Prostate gland (tissue), 2 donors: ENCODE data around the gene SIK2. TPM values are rescaled to one million over a fixed set of nuclear protein-coding genes. Genes with fewer than 3 reads are reported as not detected.

Experiments used
- DNase-seq: peaks from one replicate; pipeline ENCODE4 v3.0.0-alpha.2; 2019; ENCODE audit warnings: low spot score
- H3K27ac ChIP-seq, 2 donors: fragments of 200-600 bp; sonication (generic); 2 replicates each; pipeline ENCODE4 v1.5.1; 2017 to 2019
- H3K27me3 ChIP-seq: fragments of 200-600 bp; sonication (generic); replicated peaks from 2 replicates; pipeline ENCODE4 v1.5.1; 2019; ENCODE audit not compliant: insufficient read depth
- H3K36me3 ChIP-seq, 2 donors: fragments of 200-600 bp; sonication (generic); 1 replicate in 1 of 2; 2 replicates in 1 of 2; pipeline versions ENCODE4 v1.5.1 to v1.8.1; 2017 to 2019
- H3K4me1 ChIP-seq: fragments of 200-600 bp; sonication (generic); replicated peaks from 2 replicates; pipeline ENCODE4 v1.5.1; 2019
- H3K4me3 ChIP-seq, 2 donors: fragments of 200-600 bp; sonication (generic); 2 replicates each; pipeline ENCODE4 v1.5.1; 2017 to 2019
- H3K9me3 ChIP-seq: fragments of 200-600 bp; sonication (generic); 2 replicates; pipeline ENCODE4 v1.5.1; 2017
- POLR2A ChIP-seq: fragments of 450-650 bp; IDR thresholded peaks from one replicate; pipeline ENCODE4 v1.6.1; 2016; ENCODE audit warnings: antibody characterized with exemption, mild to moderate bottlenecking
- POLR2AphosphoS5 ChIP-seq: sonication (generic); formaldehyde crosslinking; IDR thresholded peaks from one replicate; pipeline ENCODE4 v1.6.1; 2017; ENCODE audit warnings: antibody characterized with exemption
- WGBS: methylation state at CpG from one replicate; pipeline ENCODE4 v1.1.5; 2018; 5-methylcytosine and 5-hydroxymethylcytosine counted together
- intact Hi-C: fragments of 100-400 bp; cut with DNase I; formaldehyde crosslinking; loops from one replicate; pipeline ENCODE4 v1.14.2; 2022
- total RNA-seq, 2 donors: library from RNA; depleted of rRNA; stranded (reverse); fragments of >200 nt; gene quantifications; one replicate each; pipeline ENCODE4 v1.1.0, GENCODE V29; 2016
- TF ChIP-seq, protein P1 (sequence below), 4 experiments: fragments of 200-600 bp in 2 of 4; fragments of 450-650 bp in 2 of 4; sonication (generic) in 2 of 4; IDR thresholded peaks; 1 replicate in 3 of 4; 2 replicates in 1 of 4; pipeline ENCODE4 v1.5.1; 2016 to 2019; ENCODE audit warnings: antibody characterized with exemption in 4 of 4, mild to moderate bottlenecking in 2 of 4, moderate library complexity in 2 of 4

SIK2 gene
- total RNA-seq, 2 donors from 2014 or later, result 13.0 to 18.7 TPM

DNA sequence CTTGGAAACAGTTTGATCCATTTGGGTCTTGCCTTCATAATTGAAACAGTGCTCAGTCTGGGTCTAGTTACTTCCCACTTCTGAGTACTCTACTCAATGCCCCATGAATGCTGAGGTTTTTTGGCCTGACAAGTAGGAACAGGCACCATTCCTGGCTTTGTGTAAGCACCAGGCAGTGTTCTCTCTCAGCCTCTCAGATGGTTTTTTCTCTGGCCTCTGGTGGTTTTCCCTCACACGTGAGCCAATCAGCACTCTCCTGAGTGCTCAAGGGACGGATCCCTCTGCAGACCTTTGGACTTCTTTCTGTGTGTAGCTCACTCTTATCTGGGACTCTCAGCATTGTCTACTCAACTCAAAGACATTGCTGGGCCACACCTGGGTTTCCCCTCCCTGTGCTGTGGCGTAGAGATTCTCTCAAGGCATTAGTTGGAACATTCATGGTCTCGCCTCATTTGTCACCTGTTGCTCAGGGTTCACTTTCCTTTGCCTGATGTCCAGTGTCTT, 21.3 kb downstream of the SIK2 start:
- intact Hi-C loops, result no loop called here
- Histone ChIP-seq H3K36me3 (no peaks in the 10 kb centered on the region), H3K4me3 (no peak overlapping the region), H3K27ac (no peak overlapping the region), H3K27me3 (no peaks in the 10 kb centered on the region), H3K4me1 (peaks cover 6% of the 10 kb centered on the region), H3K9me3 (no peaks in the 10 kb centered on the region)
- no peak for TF ChIP-seq POLR2A
- TF ChIP-seq, protein P1, sequence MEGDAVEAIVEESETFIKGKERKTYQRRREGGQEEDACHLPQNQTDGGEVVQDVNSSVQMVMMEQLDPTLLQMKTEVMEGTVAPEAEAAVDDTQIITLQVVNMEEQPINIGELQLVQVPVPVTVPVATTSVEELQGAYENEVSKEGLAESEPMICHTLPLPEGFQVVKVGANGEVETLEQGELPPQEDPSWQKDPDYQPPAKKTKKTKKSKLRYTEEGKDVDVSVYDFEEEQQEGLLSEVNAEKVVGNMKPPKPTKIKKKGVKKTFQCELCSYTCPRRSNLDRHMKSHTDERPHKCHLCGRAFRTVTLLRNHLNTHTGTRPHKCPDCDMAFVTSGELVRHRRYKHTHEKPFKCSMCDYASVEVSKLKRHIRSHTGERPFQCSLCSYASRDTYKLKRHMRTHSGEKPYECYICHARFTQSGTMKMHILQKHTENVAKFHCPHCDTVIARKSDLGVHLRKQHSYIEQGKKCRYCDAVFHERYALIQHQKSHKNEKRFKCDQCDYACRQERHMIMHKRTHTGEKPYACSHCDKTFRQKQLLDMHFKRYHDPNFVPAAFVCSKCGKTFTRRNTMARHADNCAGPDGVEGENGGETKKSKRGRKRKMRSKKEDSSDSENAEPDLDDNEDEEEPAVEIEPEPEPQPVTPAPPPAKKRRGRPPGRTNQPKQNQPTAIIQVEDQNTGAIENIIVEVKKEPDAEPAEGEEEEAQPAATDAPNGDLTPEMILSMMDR (IDR thresholded peaks at IDR 0.05), result no peak
- TF ChIP-seq POLR2AphosphoS5, result no peak
- WGBS, result 94% methylated on average over 4 of the region's 4 CpGs
- no peak for DNase-seq

DNA sequence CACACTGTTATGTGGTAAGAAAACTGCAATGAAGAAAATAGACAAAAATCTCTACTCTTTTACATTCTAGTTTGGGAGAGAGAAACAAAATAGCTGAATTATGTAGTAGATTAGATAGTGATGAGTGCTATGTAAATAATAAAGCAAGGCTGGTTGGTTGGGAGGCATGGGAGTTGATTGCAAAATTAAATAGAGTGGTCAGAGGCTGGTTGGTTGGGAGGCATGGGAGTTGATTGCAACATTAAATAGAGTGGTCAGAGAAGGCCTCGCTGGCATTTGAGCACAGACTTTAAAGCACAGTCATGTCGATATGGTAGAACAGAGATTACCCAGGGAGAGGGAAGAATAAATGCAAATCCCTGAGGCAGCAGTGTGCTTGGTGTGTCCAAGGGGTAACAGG, 22.4 kb downstream of the SIK2 start:
- Histone ChIP-seq H3K27me3 (no peaks in the 10 kb centered on the region), H3K27ac (no peak overlapping the region), H3K4me1 (peaks cover 6% of the 10 kb centered on the region), H3K36me3 (no peaks in the 10 kb centered on the region), H3K4me3 (no peak overlapping the region), H3K9me3 (no peaks in the 10 kb centered on the region)
- intact Hi-C loops, result no loop called here
- 97% methylated on average over 2 of the region's 2 CpGs for WGBS
- TF ChIP-seq POLR2AphosphoS5 (no peak), POLR2A (no peak)
- TF ChIP-seq, protein P1 (IDR thresholded peaks at IDR 0.05), result no peak
- no peak for DNase-seq

DNA sequence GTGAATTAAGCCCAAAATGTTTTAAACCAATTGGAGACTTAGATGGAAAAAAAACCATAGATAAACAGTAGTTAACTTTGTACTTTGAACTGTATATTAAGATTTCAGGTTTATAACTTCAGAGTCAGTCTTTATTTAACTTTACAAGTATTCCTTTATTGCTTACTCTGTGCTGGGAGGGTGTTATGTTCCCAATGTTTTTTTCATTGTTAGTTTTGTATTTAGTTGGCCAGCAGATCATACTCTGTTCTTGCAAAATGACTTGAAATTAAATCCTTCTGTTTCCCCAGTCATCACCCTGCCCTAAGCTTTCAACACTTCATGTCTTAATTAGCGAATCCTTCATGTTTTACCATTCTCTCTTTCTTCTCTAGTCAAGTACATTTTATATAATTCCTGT, 25.3 kb downstream of the SIK2 start:
- H3K27me3 ChIP-seq, result no peaks in the 10 kb centered on the region
- 79% methylated on average over 1 of the region's 1 CpG for WGBS
- peak overlapping the region in 1 of 2 donors; percentile 53 for H3K27ac ChIP-seq
- no peak for DNase-seq
- no peaks in the 10 kb centered on the region for H3K9me3 ChIP-seq
- H3K4me1 ChIP-seq, result peaks cover 6% of the 10 kb centered on the region
- H3K4me3 ChIP-seq, result no peak overlapping the region
- intact Hi-C loops, result no loop called here
- TF ChIP-seq POLR2A (no peak), POLR2AphosphoS5 (peak; percentile 51)
- no peaks in the 10 kb centered on the region for H3K36me3 ChIP-seq

DNA sequence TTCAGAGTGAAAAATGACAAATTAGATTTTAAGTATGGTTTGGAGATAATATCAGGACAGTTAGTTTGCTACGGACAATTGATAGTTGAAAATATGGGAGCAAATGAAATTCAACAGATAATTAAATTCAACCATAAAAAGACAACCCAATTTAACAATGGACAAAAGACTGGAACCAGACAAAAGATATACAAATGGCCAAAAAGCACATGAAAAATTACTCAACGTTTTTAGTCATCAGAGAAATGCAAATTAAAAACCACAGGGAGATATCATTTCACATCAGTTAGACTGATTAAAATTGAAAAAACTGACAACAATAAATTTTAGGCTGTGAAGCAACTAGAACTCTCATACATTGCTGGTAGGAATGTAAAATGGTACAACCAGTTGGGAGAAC, 27.2 kb downstream of the SIK2 start:
- TF ChIP-seq POLR2AphosphoS5 (no peak), POLR2A (no peak)
- TF ChIP-seq, protein P1 (IDR thresholded peaks at IDR 0.05), result no peak
- WGBS, result 65% methylated on average over 2 of the region's 2 CpGs
- intact Hi-C loops, result no loop called here
- Histone ChIP-seq H3K4me1 (peaks cover 6% of the 10 kb centered on the region), H3K36me3 (no peaks in the 10 kb centered on the region), H3K9me3 (no peaks in the 10 kb centered on the region), H3K27me3 (no peaks in the 10 kb centered on the region), H3K4me3 (no peak overlapping the region), H3K27ac (no peak overlapping the region)
- DNase-seq, result no peak

DNA sequence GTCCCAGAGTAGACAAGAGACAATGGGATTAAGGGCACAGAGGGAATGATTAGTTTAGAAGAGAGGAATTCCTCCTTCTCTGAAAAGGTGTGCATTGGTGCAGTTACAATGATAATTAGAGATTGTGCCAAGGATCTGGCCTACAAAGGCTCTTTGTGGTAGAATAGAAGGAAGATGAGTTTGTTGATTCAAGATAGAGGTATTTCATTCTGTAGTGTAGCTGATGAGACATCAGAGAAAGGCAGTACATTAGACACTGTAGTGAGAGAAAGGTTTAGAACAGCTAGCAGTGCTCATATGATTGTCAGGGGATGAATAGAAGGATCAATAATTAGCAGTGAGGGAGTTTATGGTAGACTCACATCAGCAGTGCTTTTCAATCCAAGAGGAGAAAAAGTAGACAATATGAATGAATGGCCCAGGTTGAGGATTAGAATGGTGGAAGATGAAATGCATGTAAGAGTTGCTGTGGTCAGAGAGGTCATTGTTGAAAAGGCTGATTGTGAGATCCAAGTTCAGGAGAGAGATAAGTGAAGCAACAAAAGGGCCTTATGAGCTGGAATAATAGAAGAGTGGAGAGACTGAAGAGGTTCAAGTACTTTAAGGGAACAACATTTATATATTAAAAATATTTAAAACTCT, 28.9 kb downstream of the SIK2 start:
- TF ChIP-seq, protein P1 (IDR thresholded peaks at IDR 0.05), result no peak
- no peak for TF ChIP-seq POLR2AphosphoS5
- no peak for TF ChIP-seq POLR2A
- Histone ChIP-seq H3K27ac (no peak overlapping the region), H3K27me3 (no peaks in the 10 kb centered on the region), H3K9me3 (no peaks in the 10 kb centered on the region), H3K4me3 (no peak overlapping the region), H3K36me3 (no peaks in the 10 kb centered on the region), H3K4me1 (peaks cover 6% of the 10 kb centered on the region)
- intact Hi-C loops, result no loop called here
- DNase-seq, result no peak
